ENCODE results near the gene NTN5. TPM values are rescaled to one million over a fixed set of nuclear protein-coding genes. Genes with fewer than 3 reads are reported as not detected.

The NTN5 gene
- total and polyA plus RNA-seq, 2 donors = 0.53 to 0.80 TPM

DNA sequence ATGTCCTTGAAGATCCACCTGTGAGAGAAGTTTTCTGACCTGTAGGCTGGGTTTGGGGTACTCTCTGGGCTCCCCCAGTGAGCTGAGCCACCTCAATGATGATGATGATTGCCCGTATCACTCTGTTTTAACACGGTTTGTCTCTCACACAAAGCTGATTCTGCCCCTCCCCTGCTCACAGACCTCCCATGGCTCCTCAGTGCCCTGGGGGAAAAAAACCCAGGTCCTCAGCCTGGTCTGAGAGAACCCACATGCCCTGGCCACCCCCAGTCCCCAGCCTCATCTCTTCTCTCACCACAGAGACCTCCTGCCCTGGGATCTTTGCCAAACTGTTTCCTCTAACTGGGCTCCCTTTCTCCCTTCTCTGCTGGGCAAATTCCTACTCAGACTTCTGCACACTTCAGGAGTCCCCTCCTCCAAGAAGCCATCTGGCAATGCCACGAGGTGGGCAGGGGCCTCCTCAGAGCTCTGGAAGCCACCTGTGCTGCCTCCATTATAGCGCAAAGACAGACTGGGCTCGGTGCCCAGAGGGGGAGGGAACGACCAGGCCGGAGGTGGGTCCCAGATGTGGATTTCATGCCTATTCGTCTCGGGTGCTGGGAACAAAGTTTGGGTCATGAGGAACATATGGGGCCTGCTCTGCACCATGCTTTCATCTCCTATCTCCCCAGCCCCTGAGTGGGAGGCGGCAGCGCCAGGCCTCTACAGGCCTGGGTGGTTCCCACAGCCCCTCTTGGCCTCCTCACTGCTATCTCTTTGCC lies 18.3 kb downstream of the NTN5 start:
- no peaks in the 10 kb centered on the region for H3K36me3 ChIP-seq (ENCODE audit: insufficient read depth)
- no peaks in the 10 kb centered on the region for H3K4me1 ChIP-seq (ENCODE audit: insufficient read depth)
- H3K4me3 ChIP-seq (ENCODE audit: low read depth, low read length) = no peak overlapping the region
- DNase-seq (ENCODE audit: extremely low spot score) = no peak
- WGBS = 37% methylated on average over 11 of the region's 11 CpGs
- H3K27ac ChIP-seq (ENCODE audit: low read depth) = no peak overlapping the region

DNA sequence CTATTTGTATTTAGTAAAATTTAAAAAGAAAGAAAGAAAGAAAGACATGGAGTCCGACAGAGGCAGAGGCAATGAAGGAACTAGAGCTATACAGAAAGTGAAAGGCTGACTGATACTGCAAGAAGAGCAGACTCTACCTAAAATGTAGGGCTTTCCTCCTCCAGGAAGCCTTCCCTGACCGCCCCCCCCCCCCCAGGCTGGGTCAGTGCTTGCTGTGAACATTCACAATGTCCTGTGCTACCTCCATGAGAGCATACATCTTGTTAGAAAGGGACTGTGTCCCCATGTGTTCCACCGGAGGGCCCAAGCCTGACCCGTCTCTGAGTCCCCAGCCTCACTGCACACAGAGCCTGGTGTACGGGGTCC lies 21.2 kb downstream of the NTN5 start:
- H3K36me3 ChIP-seq (ENCODE audit: insufficient read depth) = no peaks in the 10 kb centered on the region
- DNase-seq (ENCODE audit: extremely low spot score) = no peak
- WGBS = 80% methylated on average over 5 of the region's 5 CpGs
- H3K4me3 ChIP-seq (ENCODE audit: low read depth, low read length) = no peak overlapping the region
- H3K27ac ChIP-seq (ENCODE audit: low read depth) = no peak overlapping the region
- H3K4me1 ChIP-seq (ENCODE audit: insufficient read depth) = no peaks in the 10 kb centered on the region

DNA sequence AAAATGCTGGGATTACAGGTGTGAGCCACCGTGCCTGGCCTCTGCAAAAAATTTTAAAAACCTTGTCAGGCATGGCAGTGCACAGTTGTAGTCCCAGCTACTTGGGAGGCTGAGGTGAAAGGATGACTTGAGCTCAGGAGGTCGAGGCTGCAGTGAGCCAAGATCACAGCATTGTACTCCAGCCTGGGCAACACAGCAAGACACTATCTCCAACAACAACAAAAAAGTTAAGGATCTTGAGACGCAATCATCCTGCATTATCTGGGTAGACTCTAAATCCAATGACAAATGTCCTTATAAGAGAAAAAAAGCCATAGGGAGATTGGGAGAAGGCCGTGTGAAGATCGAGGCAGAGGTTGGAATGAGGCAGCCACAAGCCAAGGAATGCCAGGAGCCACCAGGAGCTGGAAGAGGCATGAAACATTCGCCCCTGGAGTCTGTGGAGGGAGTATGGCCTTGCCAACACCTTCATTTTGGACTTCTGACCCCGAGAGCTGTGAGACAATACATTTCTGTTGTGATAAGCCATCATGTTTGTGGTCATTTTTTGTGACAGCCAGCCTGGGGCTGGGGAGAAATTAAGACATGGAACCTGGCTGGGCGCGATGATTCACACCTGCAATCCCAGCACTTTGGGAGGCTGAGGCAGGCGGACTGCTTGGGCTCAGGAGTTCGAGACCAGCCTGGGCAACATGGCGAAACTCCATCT lies 21.7 kb downstream of the NTN5 start:
- H3K4me1 ChIP-seq (ENCODE audit: insufficient read depth) = no peaks in the 10 kb centered on the region
- no peak overlapping the region for H3K27ac ChIP-seq (ENCODE audit: low read depth)
- no peaks in the 10 kb centered on the region for H3K36me3 ChIP-seq (ENCODE audit: insufficient read depth)
- 91% methylated on average over 12 of the region's 12 CpGs for WGBS
- DNase-seq (ENCODE audit: extremely low spot score) = no peak
- no peak overlapping the region for H3K4me3 ChIP-seq (ENCODE audit: low read depth, low read length)

DNA sequence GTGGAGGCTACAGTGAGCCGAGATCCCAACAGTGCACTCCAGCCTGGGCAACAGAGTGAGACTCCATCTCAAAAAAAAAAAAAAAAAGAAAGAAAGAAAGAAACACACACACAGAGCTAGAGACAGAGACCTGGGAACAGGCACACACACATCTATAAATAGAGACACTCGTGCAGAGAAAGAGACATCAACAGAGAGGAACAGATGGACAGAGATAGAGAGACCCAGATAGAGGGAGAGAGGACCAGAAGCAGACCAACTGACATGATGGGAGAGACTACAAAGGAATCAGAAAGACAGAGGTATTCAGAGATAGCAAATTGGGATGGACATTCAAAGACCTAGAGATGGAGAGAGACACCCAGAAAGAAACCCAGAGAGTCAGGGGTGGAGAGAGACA lies 24.7 kb downstream of the NTN5 start:
- H3K4me1 ChIP-seq (ENCODE audit: insufficient read depth) = no peaks in the 10 kb centered on the region
- no peaks in the 10 kb centered on the region for H3K36me3 ChIP-seq (ENCODE audit: insufficient read depth)
- 73% methylated on average over 2 of the region's 2 CpGs for WGBS
- no peak for DNase-seq (ENCODE audit: extremely low spot score)
- H3K27ac ChIP-seq (ENCODE audit: low read depth) = no peak overlapping the region
- H3K4me3 ChIP-seq (ENCODE audit: low read depth, low read length) = no peak overlapping the region

DNA sequence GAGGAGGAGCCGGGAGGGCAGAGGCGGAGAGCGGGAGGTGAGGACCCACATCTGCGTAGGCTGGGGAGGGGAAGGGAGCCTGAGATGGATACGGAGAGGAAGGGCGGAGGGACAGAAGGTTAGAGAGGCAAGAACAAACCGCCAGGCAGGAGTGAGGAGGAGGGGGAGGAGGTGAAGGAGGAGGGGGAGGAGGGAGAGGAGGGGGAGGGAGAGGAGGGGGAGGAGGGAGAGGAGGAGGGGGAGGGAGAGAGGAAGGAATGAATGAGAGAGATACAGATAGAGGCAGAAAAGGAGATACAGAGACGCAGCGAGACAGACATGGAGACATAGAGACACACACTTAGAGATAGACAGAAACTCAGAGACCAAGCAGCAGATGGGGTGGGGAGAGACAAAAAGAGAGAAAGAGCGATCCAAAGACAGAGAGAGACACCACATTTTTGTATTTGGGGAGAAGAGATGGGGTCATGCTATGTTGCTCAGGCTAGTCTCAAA lies 26.0 kb downstream of the NTN5 start:
- Histone ChIP-seq H3K36me3 (ENCODE audit: insufficient read depth) (no peaks in the 10 kb centered on the region), H3K27ac (ENCODE audit: low read depth) (no peak overlapping the region), H3K4me3 (ENCODE audit: low read depth, low read length) (peak overlapping the region; percentile 33), H3K4me1 (ENCODE audit: insufficient read depth) (no peaks in the 10 kb centered on the region)
- 11% methylated on average over 8 of the region's 10 CpGs for WGBS
- DNase-seq (ENCODE audit: extremely low spot score) = no peak

DNA sequence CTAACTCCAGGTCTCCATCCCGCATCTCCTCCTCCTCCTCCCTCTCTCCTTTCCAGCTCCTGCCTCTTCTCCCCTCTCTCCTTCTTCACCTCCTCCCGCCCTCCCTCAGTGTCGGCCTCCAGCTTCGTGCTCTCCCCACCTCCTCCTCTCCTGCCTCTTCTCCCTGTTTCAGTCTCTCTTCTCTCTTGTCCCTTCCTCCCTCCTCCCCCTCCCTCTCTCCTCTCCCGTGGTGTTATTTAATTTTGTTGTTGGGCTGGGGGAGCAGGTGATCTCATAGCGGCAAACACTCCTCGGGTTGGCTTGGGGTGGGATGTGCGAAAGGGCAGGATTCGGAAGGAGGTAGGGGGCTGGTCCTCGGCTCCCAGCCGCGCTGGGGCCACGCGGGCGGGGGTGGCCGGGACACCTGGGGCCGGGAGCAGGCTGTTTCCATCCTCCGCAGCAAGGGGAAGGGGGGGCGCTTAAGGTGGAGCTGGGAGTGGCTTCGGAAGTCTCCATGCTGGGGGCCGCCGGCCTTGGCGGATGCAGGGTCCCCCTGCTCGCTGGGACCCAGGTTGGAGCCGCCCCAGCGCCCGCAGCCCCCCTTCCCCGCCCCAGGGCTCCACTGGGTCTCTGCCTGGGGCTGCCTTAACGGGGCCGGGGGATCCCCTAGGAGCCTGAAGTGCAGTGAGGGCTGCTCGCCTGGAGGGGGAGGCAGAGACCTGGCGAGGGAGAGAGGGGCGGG lies 26.7 kb downstream of the NTN5 start, which contains the start of gene CA11:
TSS of gene CA11 (minus strand) at position 187 of the 721 bp plus-strand sequence. CDS start 555 bp downstream, outside the sequence.
- DNase-seq (ENCODE audit: extremely low spot score) = no peak
- under 1% methylated on average over 33 of the region's 33 CpGs for WGBS
- Histone ChIP-seq H3K36me3 (ENCODE audit: insufficient read depth) (no peaks in the 10 kb centered on the region), H3K4me3 (ENCODE audit: low read depth, low read length) (peak within 1 kb of the TSS; percentile 33), H3K27ac (ENCODE audit: low read depth) (peak within 1 kb of the TSS; percentile 64), H3K4me1 (ENCODE audit: insufficient read depth) (no peaks in the 10 kb centered on the region)

DNA sequence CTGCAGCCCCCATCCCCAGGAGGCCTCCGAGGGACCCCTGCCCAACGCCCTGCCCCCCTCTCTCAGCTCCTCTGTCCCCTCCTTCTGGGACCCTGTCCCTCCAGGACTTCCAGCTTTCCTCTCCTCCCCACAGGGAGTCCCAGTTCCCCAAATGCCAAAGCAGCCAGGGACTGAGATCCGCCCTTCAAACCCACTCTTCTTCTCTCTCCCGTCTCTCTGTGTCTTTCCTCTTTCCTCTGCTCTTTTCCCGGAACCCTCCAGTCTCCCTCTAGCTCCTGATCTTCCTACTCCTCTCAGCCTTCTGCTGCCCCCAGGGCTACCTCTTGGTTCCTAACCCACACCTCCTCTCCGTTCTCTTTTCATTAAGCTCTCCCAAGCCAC lies 27.2 kb downstream of the NTN5 start:
- H3K4me1 ChIP-seq (ENCODE audit: insufficient read depth) = no peaks in the 10 kb centered on the region
- H3K36me3 ChIP-seq (ENCODE audit: insufficient read depth) = no peaks in the 10 kb centered on the region
- DNase-seq (ENCODE audit: extremely low spot score) = no peak
- H3K4me3 ChIP-seq (ENCODE audit: low read depth, low read length) = peak overlapping the region; percentile 33
- 2% methylated on average over 6 of the region's 6 CpGs for WGBS
- peak overlapping the region; percentile 64 for H3K27ac ChIP-seq (ENCODE audit: low read depth)

DNA sequence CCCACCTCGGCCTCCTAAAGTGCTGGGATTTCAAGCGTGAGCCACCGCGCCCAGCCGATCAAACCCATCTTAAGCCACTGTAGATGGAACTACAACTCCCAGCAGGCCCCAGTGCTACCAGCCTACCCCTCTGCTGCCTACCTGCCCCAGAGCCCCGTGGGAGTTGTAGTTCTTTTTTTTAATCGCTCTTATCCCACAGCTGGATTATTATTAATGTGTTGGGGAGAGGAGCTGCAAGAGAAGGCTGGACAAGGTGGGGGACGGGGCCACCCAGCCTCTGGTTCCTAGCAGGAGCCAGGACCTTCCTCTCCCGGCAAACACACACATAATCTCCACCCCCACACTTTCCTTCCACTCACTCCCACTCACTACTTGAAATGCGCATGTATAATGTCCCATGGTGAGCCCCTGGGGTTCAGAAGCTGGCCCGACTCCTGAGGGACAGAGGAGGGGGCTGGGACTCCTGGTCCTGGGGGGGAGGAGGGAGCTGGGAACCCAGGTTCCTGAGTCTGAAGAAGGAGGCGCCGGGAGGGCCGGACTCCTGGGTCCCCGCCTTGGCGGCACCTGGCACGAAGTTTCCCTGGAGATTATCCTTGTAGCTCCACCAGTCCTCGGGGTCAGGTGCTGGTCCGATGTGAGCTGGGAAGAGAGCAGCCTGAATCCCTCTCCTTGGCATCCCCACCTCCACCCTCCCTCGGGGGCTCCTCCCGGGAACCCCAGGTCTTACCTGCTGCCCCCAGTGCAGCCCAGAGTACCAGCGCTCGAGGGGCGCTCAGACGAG lies 27.8 kb downstream of the NTN5 start:
- 4% methylated on average over 25 of the region's 25 CpGs for WGBS
- peak overlapping the region; percentile 33 for H3K4me3 ChIP-seq (ENCODE audit: low read depth, low read length)
- no peak for DNase-seq (ENCODE audit: extremely low spot score)

DNA sequence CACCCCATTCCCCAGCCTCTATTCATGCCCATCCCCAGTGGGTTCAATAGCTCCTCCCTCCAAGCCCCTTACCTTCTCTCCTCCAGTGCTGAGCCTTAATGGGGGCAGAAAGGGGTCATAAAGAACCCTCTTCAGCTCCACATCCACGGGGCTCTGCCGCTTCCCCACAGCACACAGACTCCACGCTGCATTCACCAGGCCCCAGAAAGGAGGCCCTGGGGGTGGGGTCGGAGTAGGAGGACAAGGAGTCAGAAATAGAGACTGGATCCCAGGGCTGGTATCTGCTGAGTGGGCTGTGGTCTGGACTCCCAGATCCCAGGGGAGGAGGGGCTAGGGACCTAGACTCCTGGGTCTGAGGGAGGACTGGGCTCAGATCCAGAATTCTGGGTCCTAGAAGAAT lies 28.5 kb downstream of the NTN5 start:
- H3K36me3 ChIP-seq (ENCODE audit: insufficient read depth) = no peaks in the 10 kb centered on the region
- no peak overlapping the region for H3K27ac ChIP-seq (ENCODE audit: low read depth)
- H3K4me3 ChIP-seq (ENCODE audit: low read depth, low read length) = no peak overlapping the region
- DNase-seq (ENCODE audit: extremely low spot score) = no peak
- 70% methylated on average over 4 of the region's 4 CpGs for WGBS
- H3K4me1 ChIP-seq (ENCODE audit: insufficient read depth) = no peaks in the 10 kb centered on the region

More for the DNA sequence above, 27.8 kb downstream of the NTN5 start:
- Histone ChIP-seq H3K27ac (ENCODE audit: low read depth) (peak overlapping the region; percentile 64), H3K36me3 (ENCODE audit: insufficient read depth) (no peaks in the 10 kb centered on the region), H3K4me1 (ENCODE audit: insufficient read depth) (no peaks in the 10 kb centered on the region)

DNA sequence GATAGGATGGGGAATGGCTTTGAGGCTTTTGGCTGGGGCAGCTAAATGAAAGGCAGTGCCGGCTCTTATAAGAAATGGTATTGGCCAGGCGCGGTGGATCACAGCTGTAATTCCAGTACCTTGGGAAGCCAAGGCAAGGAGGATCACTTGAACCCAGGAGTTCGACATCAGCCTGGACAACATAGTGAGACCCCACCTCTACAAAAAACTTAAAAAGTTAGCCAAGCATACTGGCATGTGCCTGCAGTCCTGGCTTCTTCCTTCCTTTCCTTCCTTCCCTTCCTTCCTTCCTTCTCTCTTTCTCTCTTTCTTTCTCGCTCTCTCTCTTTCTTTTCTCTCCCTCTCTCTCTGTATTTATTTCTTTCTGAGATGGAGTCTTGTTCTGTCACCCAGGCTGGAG lies 30.0 kb downstream of the NTN5 start:
- DNase-seq (ENCODE audit: extremely low spot score) = no peak
- no peak overlapping the region for H3K27ac ChIP-seq (ENCODE audit: low read depth)
- H3K4me1 ChIP-seq (ENCODE audit: insufficient read depth) = no peaks in the 10 kb centered on the region
- 92% methylated on average over 5 of the region's 5 CpGs for WGBS
- no peak overlapping the region for H3K4me3 ChIP-seq (ENCODE audit: low read depth, low read length)
- H3K36me3 ChIP-seq (ENCODE audit: insufficient read depth) = no peaks in the 10 kb centered on the region

DNA sequence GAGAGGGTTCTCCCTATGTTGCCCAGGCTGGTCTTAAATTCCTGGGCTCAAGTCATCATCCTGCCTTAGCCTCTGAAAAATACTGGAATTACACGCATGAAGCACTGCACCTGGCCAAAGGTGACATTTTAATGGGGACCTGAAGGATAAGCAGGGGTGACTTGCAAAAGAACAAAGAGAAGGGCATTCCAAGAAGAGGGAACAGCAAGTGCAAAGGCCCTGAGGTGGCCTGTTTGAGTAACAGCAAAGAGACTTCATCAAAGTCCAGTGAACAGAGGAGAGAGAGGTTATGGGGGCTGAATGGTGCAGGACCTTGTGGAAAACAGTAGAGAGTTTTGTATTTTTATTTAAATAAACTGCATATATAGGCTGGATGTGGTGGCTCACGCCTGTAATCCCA lies 31.0 kb downstream of the NTN5 start:
- WGBS = 95% methylated on average over 2 of the region's 2 CpGs
- Histone ChIP-seq H3K4me1 (ENCODE audit: insufficient read depth) (no peaks in the 10 kb centered on the region), H3K27ac (ENCODE audit: low read depth) (no peak overlapping the region), H3K4me3 (ENCODE audit: low read depth, low read length) (no peak overlapping the region), H3K36me3 (ENCODE audit: insufficient read depth) (no peaks in the 10 kb centered on the region)
- DNase-seq (ENCODE audit: extremely low spot score) = no peak

DNA sequence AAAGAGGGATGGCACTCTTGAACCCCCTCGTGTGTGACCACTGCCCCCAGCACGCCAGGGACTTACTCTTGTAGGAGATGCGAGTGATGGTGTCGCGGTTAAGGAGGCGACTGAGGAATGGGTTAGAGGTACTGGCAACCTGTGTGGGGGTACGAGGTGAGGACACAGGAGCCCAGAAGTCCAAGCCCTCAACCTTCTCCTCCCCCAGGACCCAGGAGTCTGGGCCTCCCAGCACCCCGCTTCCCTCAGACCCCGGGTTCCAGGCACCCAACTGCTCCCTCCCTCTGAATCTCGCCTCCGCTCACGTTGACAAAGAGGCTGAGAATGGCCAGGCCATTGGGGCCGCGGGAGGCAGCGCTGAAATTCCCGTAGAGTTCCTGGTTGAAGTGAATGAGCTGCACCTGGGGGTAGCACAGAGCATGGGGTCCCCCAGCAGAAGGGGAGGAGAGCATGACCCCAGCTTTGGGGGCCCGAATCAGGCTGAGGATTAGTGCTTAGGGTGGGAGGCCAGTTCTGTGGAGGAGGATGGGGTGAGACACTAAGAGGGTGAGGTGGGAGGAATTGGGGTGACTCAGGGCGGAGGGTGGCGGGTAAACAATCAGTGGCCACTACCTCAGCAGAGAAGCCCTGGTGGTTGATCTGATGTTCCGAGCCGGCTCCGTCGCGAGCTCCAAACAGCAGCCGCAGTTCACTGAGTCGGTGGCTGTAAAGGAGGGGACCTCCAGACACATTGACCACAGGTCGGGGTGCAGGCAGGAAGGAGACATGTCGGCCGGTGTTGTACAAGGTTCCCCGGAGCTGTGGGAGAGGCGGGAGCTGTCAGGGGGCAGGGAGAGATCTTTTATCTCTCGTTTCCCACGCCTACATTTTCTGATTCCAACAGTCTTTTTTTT lies 33.1 kb downstream of the NTN5 start:
- Histone ChIP-seq H3K4me1 (ENCODE audit: insufficient read depth) (no peaks in the 10 kb centered on the region), H3K4me3 (ENCODE audit: low read depth, low read length) (no peak overlapping the region), H3K27ac (ENCODE audit: low read depth) (no peak overlapping the region), H3K36me3 (ENCODE audit: insufficient read depth) (no peaks in the 10 kb centered on the region)
- DNase-seq (ENCODE audit: extremely low spot score) = no peak
- 59% methylated on average over 33 of the region's 33 CpGs for WGBS
